Loucy (cell line): Measurements from ENCODE around the gene RSRC1.

ENCODE experiments used
- H2AFZ ChIP-seq: fragments of 200-600 bp; sonication (generic); 2 replicates; pipeline ENCODE4 v1.6.0; 2016; ENCODE audit warnings: antibody characterized with exemption, mild to moderate bottlenecking, low read length, moderate library complexity
- H3F3A ChIP-seq: fragments of 200-600 bp; 2 replicates; pipeline ENCODE4 v1.6.0; 2016; ENCODE audit warnings: antibody characterized with exemption, low read depth, mild to moderate bottlenecking
- H3K27me3 ChIP-seq: fragments of 200-600 bp; sonication (generic); 2 replicates; pipeline ENCODE4 v1.6.1; 2014; ENCODE audit warnings: low read length, mild to moderate bottlenecking; ENCODE audit not compliant: insufficient read depth, poor library complexity, severe bottlenecking
- H3K36me3 ChIP-seq: fragments of 200-600 bp; sonication (generic); 2 replicates; pipeline ENCODE4 v1.6.1; 2016; ENCODE audit warnings: low read length; ENCODE audit not compliant: insufficient read depth
- H3K4me1 ChIP-seq: fragments of 200-600 bp; sonication (generic); 2 replicates; pipeline ENCODE4 v1.5.1; 2014; ENCODE audit warnings: low read length, mild to moderate bottlenecking; ENCODE audit not compliant: insufficient read depth, poor library complexity, severe bottlenecking
- H3K4me2 ChIP-seq: fragments of 200-600 bp; sonication (generic); 2 replicates; pipeline ENCODE4 v1.6.0; 2014; ENCODE audit warnings: antibody characterized with exemption, low read length, low read depth, mild to moderate bottlenecking; ENCODE audit not compliant: poor library complexity, severe bottlenecking
- H3K4me3 ChIP-seq: fragments of 200-600 bp; sonication (generic); 2 replicates; pipeline ENCODE4 v1.5.1; 2014; ENCODE audit warnings: low read length, mild to moderate bottlenecking, mixed read lengths; ENCODE audit not compliant: poor library complexity, severe bottlenecking
- H3K79me2 ChIP-seq: fragments of 200-600 bp; sonication (generic); 2 replicates; pipeline ENCODE4 v1.6.1; 2014; ENCODE audit warnings: low read length; ENCODE audit not compliant: insufficient read depth
- H3K9ac ChIP-seq: fragments of 200-600 bp; sonication (generic); 2 replicates; pipeline ENCODE4 v1.6.0; 2014; ENCODE audit warnings: mild to moderate bottlenecking, low read depth, low read length, moderate library complexity; ENCODE audit not compliant: poor library complexity, severe bottlenecking
- H3K9me2 ChIP-seq: fragments of 200-600 bp; sonication (generic); replicated peaks from 2 replicates; pipeline ENCODE4 v1.6.1; 2016; ENCODE audit warnings: low read depth, low read length, mixed read lengths
- H3K9me3 ChIP-seq: fragments of 200-600 bp; sonication (generic); 2 replicates; pipeline ENCODE4 v1.6.1; 2014; ENCODE audit warnings: mild to moderate bottlenecking, antibody characterized with exemption, low read length, low read depth; ENCODE audit not compliant: insufficient read depth
- H4K20me1 ChIP-seq: fragments of 200-600 bp; sonication (generic); 2 replicates; pipeline ENCODE4 v1.6.0; 2014; ENCODE audit warnings: antibody characterized with exemption, low read length, mild to moderate bottlenecking; ENCODE audit not compliant: insufficient read depth, poor library complexity, severe bottlenecking
- CTCF ChIP-seq: fragments of 200-600 bp; sonication (generic); conservative IDR thresholded peaks from 2 replicates; pipeline ENCODE4 v1.5.1; 2014; ENCODE audit warnings: mild to moderate bottlenecking, antibody characterized with exemption, low read length
- EZH2phosphoT487 ChIP-seq: fragments of 200-600 bp; IDR thresholded peaks from 2 replicates; pipeline ENCODE4 v1.6.1; 2018; ENCODE audit warnings: antibody characterized with exemption, mild to moderate bottlenecking, moderate library complexity, borderline replicate concordance

Gene RSRC1

GRCh38 chr3:158522221-158523136 lies 412.6 kb downstream of the RSRC1 start:
- no peaks in the 10 kb centered on the region for H3F3A ChIP-seq
- no peak overlapping the region for H3K9ac ChIP-seq
- no peaks in the 10 kb centered on the region for H4K20me1 ChIP-seq
- no peaks in the 10 kb centered on the region for H3K9me3 ChIP-seq
- H3K79me2 ChIP-seq, result no peaks in the 10 kb centered on the region
- H3K9me2 ChIP-seq, result no peaks in the 10 kb centered on the region
- H2AFZ ChIP-seq, result no peak overlapping the region
- no peak overlapping the region for H3K4me2 ChIP-seq
- no peak for TF ChIP-seq CTCF
- no peak for TF ChIP-seq EZH2phosphoT487
- no peaks in the 10 kb centered on the region for H3K4me1 ChIP-seq
- H3K4me3 ChIP-seq, result no peak overlapping the region
- no peaks in the 10 kb centered on the region for H3K27me3 ChIP-seq
- no peaks in the 10 kb centered on the region for H3K36me3 ChIP-seq

DNA sequence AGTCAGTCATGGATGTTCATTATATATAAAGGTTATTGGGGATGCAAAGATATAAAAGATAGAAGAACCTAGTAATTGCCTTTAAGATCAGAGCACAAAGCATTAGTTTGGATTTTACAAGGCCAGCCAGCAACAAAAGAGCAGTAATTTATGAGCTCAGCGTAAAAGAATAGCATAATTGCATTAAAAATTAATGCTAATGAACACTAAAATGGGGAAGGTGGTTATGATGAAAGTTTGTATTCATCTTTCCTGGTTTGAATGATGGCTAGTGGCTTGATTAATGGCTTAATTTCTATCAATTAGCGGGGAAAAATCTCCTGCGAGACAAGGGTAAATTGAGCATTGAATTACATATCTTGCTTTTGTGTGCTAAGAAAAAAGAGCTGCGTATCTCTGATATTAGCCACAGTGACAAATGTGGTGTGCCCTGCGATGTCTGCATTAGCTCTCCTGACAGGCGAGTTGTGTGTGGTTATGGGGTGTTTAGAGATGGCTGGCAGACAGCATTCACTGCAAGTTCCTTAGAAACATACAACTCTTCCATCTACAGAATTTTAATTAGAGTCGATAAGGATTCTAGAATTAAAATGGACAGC lies 418.3 kb downstream of the RSRC1 start:
- H4K20me1 ChIP-seq, result no peaks in the 10 kb centered on the region
- H3K4me3 ChIP-seq, result no peak overlapping the region
- H3K36me3 ChIP-seq, result no peaks in the 10 kb centered on the region
- H2AFZ ChIP-seq, result no peak overlapping the region
- H3K27me3 ChIP-seq, result no peaks in the 10 kb centered on the region
- H3K9me2 ChIP-seq, result no peaks in the 10 kb centered on the region
- TF ChIP-seq CTCF (no peak), EZH2phosphoT487 (no peak)
- no peak overlapping the region for H3K9ac ChIP-seq
- no peaks in the 10 kb centered on the region for H3K79me2 ChIP-seq
- no peak overlapping the region for H3K4me2 ChIP-seq
- no peaks in the 10 kb centered on the region for H3F3A ChIP-seq
- no peaks in the 10 kb centered on the region for H3K9me3 ChIP-seq
- H3K4me1 ChIP-seq, result no peaks in the 10 kb centered on the region

GRCh38 chr3:158531334-158531733 lies 421.4 kb downstream of the RSRC1 start:
- no peaks in the 10 kb centered on the region for H3F3A ChIP-seq
- H3K27me3 ChIP-seq, result no peaks in the 10 kb centered on the region
- H4K20me1 ChIP-seq, result no peaks in the 10 kb centered on the region
- H3K9me2 ChIP-seq, result no peaks in the 10 kb centered on the region
- no peaks in the 10 kb centered on the region for H3K79me2 ChIP-seq
- H3K9me3 ChIP-seq, result no peaks in the 10 kb centered on the region
- no peak overlapping the region for H3K4me3 ChIP-seq
- TF ChIP-seq EZH2phosphoT487, result no peak
- TF ChIP-seq CTCF, result no peak
- no peak overlapping the region for H3K4me2 ChIP-seq
- H2AFZ ChIP-seq, result no peak overlapping the region
- no peaks in the 10 kb centered on the region for H3K36me3 ChIP-seq
- no peak overlapping the region for H3K9ac ChIP-seq
- no peaks in the 10 kb centered on the region for H3K4me1 ChIP-seq
